Activated T-cell treated with anti-CD3 and anti-CD28 coated beads for 48 hours (primary cell): Measurements from ENCODE around the gene KCTD4.
"Not testable (repeated sequence)": the region's sequence is repeated elsewhere in the genome, so short reads cannot be mapped to it uniquely, and the experiment has no call there.

Experiments used
- DNase-seq: peaks from one replicate; pipeline ENCODE4 v3.0.0-alpha.2; 2020; ENCODE audit warnings: low read depth

The KCTD4 gene

DNA sequence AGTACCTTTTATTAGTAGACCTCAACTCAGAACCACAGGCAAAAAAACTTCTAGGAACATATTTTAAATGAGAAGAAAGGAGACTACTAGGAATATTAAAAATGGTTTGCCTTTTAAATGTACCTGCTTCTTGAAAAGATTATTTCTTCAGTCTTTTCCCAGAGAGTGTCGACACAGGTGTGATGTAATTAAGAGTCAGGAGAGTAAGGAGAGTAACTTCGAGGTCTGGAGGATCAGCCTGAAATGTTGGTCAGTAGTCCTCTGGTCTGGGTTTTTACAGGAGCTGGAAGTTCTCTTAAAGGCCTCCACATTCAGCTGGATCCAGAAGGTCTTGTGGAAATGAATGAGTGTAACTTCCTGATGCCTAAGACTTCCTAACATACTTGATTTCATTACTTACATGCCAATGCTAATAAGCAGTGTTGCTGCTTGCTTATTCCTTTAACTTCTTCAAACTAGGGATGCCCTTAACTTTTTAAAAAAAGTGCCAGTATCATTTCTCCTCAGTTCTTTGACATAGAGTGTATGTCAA is at the start of gene KCTD4:
KCTD4 (minus strand) TSS at position 345 of the 532 bp plus-strand sequence. CDS start 6,478 bp downstream, outside the sequence.
- DNase-seq = no peak

DNA sequence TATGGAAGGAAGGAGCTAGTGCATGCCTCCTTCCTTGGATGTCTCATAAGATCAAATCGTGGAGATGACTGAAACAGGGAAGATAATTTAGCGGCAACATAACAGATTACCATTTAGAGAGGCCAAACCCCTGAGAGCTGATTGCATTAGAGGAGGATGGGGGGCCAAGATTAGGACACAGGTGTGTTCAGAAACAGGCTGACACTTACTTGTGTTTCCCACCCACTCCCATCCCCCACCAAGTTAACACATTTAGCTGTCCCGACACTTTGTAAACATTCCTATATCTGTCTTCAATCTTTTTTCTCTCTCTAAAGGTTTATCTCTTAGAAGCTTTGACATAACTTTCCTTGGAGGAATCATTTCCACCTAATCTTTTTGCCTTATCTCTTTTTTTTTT is 48.8 kb upstream of the KCTD4 start:
- no peak for DNase-seq

DNA sequence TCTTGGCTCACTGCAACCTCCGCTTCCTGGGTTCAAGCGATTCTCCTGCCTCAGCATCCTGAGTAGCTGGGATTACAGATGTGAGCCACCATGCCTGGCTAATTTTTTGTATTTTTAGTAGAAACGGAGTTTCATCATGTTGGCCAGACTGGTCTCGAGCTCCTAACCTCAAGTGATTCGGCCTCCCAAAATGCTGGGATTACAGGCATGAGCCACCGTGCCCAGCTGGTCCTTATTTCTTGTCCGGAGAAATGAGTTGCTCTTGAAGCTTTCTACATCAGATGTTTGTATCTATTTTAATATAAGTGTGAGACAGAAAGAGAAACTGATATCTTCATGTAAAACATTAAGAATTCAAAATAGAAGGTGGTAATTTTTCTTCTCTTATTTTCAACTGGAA is 43.9 kb upstream of the KCTD4 start:
- DNase-seq = not testable (repeated sequence)

DNA sequence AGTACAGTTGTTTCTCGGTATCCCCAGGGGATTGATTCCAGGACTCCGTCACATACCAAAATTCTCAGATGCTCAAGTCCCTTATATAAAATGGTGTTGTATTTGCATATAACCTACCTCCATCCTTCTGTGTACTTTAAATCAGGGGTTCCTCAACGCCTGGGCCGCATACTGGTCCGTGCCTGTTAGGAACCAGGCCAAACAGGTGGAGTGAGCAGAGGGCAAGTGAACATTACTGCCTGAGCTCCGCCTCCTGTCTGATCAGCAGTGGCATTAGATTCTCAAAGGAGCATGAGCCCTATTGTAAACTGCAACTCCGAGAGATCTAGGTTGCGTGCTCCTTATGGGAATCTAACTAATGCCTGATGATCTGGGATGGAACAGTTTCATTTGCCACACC is 42.2 kb upstream of the KCTD4 start:
- no peak for DNase-seq

DNA sequence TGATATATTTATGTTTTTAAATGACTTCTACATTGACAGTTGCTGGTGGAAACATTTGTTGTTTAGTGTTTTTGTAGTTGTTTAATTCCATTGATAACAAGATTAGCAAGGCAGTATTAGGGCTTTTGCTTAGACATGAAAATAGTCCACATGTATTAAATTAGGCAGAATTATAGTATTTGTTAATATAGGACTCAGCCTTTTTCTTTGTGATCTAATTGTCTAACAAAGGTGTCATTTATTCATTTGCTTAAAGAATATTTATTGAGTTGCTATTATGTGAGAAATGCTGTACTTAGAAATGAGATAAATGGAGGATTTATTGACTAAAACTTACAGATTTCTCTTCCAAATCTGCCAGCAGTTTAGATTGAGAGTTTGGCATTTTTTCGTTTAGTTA is 41.7 kb upstream of the KCTD4 start:
- DNase-seq = no peak

DNA sequence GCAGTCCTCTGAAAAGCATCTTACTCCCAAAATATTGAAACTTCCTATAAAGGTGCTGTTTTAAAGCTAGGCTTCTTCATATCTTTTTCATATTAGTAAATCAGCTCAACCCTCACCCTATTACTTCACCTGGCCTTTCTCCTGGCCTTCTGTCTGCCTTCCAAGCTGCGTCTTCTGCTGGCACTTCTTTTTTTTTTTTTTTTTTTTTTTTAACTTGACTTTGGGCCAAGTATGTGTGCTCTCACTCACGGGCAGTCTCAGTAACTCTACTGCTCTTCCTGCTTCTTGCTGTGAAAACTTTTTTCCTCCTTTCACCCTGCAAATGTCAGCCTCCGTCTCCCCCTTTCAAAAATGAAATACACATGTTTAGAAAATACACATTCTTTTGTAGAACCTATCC is 41.2 kb upstream of the KCTD4 start:
- no peak for DNase-seq

DNA sequence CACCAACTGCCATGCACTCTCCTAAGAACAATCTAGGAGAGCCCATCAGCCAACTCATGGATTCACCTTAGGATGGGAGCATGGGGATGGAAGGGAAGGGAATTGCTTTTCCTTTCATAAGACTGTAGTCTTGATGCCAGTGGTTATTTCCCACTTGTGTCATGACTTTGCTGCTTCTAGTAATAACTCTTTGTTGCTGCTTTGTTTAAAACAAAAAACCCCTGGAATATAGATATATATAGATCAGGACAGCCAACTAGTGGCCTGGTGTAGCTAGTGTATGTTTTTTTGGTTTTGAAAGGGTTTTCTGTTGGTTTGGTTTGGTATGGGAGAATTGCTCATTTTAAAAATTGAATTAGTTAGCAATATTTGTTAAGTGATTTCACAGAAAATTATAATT is 39.3 kb upstream of the KCTD4 start:
- DNase-seq = no peak

DNA sequence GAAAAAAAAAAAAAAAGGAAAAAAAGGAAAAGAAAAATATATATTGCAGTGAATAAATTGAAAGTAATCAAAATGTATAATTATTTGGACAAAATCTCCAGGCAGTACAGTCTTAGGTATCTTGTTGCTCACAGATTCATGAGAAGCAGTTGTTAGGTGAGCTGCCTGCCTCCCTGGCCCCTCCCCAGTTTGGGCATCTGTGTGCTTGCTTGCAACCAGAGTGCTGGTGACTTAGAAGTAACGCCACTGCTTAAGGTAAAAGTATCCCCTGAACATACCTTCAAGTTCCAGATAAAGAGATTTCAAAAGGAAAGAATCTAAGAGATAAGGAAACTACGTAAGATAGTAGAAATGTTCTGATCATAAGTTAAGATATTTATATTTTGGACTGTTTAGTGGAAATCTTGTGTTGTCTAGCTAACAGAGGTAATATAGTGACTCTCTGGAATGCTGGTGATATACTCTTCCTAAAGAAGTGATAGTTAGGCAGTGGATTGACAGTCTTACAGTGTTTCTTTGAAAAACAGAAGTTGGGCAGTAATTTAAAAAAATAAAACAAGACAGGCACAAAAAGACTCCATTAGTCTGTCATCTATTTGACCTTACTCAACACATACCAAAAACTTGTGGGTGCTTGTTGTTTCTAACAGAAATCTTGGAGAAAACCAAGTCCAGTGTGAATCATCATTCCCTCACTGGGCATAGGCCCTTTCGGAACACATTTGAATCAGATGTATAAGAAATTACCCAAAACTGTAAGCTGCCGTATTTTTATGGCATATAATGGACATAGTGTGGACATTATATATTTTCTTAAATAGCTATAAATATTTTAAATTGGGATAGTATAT is 38.3 kb upstream of the KCTD4 start:
- DNase-seq = no peak

DNA sequence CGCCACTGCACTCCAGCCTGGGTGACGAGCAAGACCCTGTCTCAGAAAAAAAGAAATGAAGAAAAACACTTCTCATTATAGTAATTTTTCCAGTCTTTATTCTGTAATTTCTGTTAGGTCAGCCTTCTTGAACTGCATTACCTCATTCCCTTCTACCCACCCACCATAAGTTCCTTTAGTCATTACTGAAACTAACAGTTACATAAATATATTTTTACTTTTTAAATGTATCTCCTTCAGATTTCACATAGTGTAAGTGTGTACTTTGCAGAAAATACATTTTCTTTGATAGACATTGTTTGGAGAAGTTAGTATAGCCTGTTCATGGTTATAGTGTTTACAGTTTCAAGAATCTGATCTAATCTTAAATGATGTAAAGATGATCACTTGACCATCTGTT is 31.7 kb upstream of the KCTD4 start:
- DNase-seq = no peak

DNA sequence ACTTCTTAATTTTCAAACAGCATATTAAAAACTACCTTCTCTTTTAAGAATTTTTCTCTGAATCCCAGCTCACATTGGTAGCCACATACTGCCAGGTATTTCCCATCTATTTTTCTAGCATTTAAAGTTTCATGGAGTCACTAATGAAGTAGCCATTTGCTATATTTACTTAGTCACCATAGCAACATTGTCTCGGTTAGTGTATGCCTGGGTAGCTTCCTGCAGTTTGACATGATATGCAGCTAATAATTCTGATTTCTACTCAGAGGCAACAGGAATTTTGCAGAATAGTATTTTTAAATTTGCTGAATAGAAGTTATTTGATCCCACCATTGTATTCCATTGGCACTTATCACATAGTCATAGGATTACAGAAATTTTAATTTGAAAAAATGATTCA is 30.9 kb upstream of the KCTD4 start:
- DNase-seq = no peak

DNA sequence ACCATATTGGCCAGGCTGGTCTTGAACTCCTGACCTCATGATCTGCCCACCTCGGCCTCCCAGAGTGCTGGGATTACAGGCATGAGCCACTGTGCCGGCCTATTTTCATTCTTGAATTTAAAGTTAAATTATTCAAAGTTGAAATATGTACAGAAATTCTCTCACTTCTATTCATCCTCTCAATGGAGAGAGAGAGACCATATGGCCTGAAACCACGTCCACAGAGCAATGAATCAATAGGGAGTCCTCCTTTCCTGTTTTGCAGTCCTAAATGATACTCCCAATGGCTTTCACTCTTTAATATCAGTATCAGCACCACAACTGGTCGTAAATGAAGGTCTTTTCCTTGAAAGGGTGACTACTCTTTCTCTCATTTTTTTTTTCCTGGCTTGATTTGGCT is 30.5 kb upstream of the KCTD4 start:
- DNase-seq = no peak

DNA sequence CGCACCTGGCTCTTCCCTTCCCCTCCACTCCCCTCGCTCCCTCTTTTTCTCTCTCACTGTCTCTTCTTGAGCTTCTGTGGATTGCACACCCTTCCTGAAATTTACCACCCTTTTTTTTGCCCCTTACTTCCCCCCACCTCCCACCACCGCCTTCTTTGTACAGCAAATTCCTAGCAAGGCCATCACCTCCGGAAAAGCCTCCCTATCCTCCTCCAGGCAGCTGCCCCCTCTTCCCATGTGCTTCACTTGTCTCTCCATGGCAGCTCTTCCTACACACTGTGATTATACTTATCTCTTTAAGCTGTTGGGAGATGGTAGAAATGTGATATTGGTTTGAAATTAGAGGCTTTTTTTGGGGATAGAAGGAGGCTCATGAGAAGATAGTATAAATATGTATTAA is 28.3 kb upstream of the KCTD4 start:
- no peak for DNase-seq

DNA sequence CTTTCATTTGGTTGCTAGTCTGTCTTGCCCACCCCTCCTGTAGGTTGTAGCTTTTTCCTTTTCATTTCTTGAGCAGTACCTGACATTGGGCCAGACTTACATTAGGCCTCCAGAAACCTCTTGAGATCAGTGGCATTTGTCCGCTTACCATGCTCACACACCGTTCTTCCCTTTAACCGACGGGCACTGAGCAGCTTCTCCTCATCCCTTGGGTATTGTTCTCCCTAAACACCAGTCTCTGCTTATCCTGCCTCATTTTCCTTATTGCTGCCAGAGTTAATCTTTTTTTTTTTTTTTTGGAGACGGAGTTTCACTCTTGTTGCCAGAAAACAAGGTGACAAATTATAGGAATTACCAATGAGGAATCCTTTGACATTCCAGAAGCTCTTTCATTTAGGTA is 27.2 kb upstream of the KCTD4 start:
- DNase-seq = no peak

DNA sequence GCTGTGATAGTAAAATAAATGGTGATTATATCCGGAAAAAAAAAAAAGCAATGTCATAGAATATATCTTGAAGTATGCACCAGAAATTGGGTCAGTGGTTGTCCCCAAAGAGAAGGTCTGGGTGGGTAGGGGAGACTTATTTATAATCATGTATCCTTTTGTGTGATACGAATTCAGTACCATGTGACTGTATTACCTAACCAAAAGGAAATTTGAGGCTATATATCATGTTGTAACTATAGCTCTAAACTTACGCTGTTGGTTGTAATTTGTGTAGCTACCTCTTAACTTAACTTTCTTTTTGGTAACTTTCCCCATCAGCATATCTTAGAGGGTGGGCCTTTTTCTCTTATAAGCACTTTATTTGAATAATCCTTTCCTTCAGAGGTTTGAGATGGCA is 25.2 kb upstream of the KCTD4 start:
- DNase-seq = no peak

DNA sequence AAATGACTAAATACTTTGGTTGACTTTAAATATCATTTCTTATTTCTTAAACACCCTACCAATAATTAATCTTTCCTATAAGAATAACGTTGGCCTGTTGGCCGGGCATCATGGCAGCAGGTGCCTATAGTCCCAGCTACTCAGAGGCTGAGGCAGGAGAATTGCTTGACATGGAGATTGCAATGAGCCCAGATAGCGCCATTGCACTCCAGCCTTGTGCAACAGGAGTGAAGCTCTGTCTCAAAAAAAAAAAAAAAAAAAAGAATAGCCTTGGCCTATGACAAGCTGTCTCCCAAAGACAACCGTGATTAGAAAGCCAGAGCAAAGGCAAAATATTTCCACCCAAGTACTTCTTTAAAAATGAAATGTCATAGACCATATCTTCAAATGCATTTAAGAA is 24.5 kb upstream of the KCTD4 start:
- no peak for DNase-seq

DNA sequence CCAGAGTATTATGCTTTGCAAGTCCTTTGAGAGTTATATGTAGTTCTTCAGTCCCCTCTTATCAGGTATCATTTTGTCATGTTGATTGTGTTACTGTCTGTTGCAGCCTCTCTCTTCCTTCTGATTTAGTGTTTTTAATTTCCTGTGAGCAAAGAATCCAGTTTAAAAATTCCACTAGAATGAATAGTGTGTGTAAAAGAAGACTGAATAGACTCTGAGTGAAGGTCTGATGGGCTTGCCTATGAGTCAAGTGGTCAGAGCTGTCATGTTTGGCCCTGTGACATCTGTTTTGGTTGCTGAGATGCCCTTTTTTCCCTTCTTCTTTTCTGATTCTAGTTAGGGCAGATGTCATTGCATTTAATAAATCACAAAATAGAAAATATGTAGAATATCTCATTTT is 23.3 kb upstream of the KCTD4 start:
- DNase-seq = no peak

DNA sequence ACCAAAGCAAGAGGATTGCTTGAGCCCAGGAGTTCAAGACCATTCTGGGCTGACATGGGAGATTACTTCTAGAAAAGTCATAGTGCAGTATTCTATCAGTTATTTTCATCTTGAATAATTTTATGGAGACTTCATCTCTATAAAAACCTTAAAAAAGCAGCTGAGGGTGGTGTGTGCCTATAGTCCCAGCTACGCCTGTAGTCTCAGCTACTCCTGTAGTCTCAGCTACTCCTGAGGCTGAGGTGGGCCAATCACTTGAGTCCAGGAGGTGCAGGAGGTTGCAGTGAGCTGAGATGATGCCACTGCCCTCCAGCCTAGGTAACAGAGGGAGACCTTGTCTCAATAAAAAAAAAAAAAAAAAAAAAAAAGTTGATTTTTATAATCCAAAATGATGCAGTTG is 22.1 kb upstream of the KCTD4 start:
- no peak for DNase-seq

DNA sequence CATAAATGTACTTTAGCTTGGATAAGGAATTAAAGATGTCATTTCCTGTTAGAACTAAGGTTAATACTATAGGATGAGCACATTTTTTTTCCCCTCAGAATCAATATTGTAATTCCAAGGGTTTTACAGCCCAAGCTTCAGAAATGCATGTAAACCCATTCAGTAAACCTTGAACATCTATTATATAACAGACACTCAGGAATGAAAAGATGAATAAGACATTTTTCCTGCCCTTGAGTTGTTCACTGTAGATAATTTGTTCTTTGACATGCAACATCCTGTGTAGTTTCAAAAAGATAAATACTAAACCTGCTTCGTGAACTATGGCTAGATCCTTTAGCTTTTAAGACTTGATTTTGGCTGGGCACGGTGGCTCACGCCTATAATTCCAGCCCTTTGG is 21.7 kb upstream of the KCTD4 start:
- no peak for DNase-seq

DNA sequence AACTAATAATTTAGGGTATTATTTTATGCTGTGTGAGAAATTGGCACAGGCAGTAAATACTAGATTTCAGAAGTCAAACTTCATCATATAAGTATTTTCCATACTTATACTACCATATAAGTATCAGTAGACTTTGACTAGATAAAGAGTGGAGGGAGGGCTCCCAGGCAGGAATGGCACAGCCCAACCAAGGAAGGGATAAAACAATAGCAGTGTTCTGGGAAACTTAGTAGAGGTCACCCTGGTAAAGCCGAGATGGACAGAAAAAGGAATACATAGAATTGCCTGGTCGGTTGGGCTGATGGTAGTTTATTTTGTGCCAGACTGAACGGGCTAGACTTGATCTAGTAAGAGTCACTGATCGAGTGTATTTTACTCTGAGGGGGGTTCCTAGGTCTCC is 19.6 kb upstream of the KCTD4 start:
- no peak for DNase-seq

DNA sequence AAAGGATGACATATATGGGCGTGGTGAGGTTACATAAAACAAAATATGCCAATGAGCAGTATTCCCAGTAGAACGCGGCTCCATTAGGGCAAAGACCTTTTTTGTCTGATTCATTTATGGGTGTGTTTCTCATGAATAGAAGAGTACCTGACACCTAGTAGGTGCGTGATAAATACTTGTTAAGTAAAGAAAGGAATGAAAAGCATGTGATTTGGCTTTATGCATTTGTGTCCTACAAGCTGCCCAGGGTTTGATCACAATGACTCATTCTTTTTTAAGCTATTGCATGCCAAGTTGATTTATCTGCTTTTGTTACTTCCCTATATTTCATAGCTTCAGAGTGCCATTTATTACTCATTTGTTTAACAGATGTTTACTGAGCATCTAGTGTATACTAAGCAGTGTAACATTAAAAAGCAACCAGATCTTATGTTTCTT is 19.1 kb upstream of the KCTD4 start:
- no peak for DNase-seq

DNA sequence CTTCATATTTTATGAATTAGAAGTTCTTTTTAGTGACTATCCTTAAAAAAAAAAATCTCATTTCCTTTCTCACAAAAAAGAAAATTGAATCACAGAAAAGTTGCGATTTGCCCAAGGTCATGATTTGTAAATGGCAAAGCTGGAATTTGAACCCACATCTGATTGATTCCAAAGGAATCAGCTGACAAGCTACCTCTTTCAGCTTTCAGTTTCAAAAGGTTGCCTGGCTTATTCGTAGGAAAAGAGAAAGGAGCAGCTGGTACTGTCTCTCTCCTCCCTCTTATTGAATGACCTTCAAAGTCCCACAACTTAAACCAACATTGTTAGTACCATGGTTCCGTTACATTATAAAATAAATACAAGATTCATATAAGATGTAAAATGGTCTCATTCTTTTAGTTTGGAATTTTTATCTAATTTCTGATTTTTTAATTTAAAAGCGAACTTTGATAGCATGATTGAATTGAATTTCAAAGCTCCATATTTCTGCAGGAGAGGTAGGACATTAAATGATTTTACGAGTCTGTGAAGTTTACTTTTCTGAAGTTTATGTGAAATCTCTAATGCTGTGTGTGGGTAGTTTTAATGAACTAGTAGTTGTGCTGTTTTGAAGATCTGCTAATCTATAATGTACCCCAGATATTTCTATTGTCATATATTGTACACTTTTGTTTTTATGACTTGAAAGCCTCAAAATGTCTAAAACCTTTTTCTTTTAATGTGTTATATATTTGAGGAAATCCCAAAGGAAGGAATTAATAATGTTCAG is 18.5 kb upstream of the KCTD4 start:
- DNase-seq = no peak

DNA sequence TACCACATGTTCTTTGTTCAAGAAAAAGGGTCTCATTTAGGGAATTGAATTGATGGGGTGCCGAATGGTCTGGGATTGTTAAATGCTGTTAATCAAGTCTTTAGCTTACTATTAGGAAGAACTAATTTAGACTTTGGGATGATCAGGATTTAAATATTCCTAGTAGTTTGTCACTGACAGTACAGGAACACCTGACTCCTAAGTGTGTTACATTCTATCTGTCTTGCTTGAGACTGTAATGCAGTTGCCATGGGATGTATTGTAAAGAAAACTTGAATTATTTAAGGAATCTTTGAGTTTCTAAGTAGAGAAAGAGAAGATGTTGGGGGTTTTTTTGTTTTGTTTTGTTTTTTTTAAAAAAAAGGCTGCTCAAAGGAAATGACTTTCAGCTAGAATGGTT is 17.8 kb upstream of the KCTD4 start:
- no peak for DNase-seq

DNA sequence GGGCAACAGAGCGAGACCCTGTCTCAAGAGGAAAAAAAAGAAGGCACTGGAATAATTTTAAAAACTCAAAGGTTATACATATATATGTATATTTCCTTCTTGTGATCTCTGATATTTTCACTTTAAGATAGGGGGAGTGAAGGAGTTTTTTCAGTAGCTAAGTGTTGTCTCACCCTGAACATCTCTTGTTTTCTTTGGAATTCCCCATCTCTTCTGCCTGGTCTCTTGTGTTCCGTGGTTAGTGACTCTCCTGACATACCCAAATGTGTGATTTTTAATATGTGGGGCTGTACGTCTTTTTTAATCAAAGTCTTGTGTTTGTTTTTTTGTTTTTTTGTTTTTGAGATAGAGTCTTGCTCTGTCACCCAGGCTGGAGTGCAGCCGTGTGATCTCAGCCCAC is 15.3 kb upstream of the KCTD4 start:
- no peak for DNase-seq
